GM12892 (cell line): ENCODE results near the gene TNFRSF17.
"Not testable (repeated sequence)": the region's sequence is repeated elsewhere in the genome, so short reads cannot be mapped to it uniquely, and the experiment has no call there.

Experiments used
- POLR2A ChIP-seq: IDR thresholded peaks from 2 replicates; pipeline ENCODE4 v1.6.1; 2011; ENCODE audit warnings: low read depth, low read length, control low read depth
- POLR2AphosphoS5 ChIP-seq: IDR thresholded peaks from 2 replicates; pipeline ENCODE4 v1.6.1; 2011; ENCODE audit warnings: low read depth, low read length, control low read depth

DNA sequence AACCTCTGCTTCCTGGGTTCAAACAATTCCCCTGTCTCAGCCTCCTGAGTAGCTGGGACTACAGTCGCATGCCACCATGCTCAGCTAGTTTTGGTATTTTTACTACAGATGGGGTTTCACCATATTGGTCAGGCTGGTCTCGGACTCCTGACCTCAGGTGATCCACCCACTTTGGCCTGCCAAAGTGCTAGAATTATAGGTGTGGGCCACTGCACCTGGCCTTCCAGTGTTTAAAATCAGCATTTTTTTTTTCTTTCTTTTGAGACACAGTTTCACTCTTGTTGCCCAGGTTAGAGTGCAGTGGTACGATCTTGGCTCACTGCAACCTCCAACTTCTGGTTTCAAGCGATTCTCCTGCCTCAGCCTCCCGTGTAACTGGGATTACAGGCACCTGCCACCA is 5.3 kb downstream of the TNFRSF17 start:
- not testable (repeated sequence) for TF ChIP-seq POLR2AphosphoS5, POLR2A
